ENCODE results near the gene TLL1.

DNA sequence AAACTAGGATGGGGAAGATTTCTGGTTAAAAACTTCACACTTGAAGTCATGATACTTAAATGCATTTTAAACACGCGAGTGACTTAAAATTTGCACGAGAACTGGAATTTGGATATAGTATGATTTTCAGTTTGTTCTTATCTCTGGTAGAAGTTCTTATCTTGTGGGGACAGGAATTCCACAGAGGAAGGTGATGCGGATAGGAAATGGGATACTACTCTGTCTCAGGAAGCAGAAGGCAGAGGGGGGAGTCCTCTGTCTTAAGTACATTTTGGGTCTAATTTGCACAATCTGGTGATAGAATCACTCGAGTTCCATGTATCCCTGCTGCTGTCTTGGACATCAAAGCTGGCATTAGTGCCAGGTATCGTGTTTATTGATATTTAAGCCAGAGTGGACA is 53.3 kb downstream of the TLL1 start:
- TF ChIP-seq, protein P1, sequence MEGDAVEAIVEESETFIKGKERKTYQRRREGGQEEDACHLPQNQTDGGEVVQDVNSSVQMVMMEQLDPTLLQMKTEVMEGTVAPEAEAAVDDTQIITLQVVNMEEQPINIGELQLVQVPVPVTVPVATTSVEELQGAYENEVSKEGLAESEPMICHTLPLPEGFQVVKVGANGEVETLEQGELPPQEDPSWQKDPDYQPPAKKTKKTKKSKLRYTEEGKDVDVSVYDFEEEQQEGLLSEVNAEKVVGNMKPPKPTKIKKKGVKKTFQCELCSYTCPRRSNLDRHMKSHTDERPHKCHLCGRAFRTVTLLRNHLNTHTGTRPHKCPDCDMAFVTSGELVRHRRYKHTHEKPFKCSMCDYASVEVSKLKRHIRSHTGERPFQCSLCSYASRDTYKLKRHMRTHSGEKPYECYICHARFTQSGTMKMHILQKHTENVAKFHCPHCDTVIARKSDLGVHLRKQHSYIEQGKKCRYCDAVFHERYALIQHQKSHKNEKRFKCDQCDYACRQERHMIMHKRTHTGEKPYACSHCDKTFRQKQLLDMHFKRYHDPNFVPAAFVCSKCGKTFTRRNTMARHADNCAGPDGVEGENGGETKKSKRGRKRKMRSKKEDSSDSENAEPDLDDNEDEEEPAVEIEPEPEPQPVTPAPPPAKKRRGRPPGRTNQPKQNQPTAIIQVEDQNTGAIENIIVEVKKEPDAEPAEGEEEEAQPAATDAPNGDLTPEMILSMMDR (IDR thresholded peaks at IDR 0.05), result no peak
- TF ChIP-seq ZFX (IDR thresholded peaks at IDR 0.05; ENCODE audit: borderline replicate concordance), result no peak
